ENCODE measurements around the gene EDAR. TPM values are rescaled to one million over a fixed set of nuclear protein-coding genes. Genes with fewer than 3 reads are reported as not detected.

The EDAR gene
- total and polyA plus RNA-seq, 9 of the 15 experiments (the other 6 are each of a cell fraction or from before 2014, with no cell fraction given), result 0.01 TPM; not detected in 8

- TF ChIP-seq CEBPZ (IDR thresholded peaks at IDR 0.05; ENCODE audit: borderline replicate concordance, low read depth, low read length), result no peak
These were observed 65.9 kb downstream of the EDAR start (continued) for GRCh38 chr2:108923019-108923700.

- ChIA-PET CTCF (ENCODE audit: low intra/inter-chr PET ratio) (no interaction called here), POLR2A (interaction anchor here (0.6 to 1.4 kb wide), 2 partner anchors 13 to 31 kb away, joined by 3 read pairs; no protein-coding TSS in a partner anchor)
- Histone ChIP-seq H3K9me1 (ENCODE audit: control insufficient read depth, insufficient read depth, low read length) (no peaks in the 10 kb centered on the region), H3K9ac (ENCODE audit: insufficient read depth in 1 of 2, low read depth in 2 of 2, low read length in 2 of 2) (no peak overlapping the region), H3K27me3 (ENCODE audit: control insufficient read depth in 2 of 2, insufficient read depth in 2 of 2, low read length in 2 of 2) (peaks cover 43 to 95% of the 10 kb centered on the region in 2 experiments), H2AFZ (ENCODE audit: low read depth, low read length) (no peak overlapping the region), H3K4me3 (no peak overlapping the region), H3K27ac (ENCODE audit: extremely low read depth, low read depth, low read length) (no peak overlapping the region), H4K20me1 (replicated peaks; ENCODE audit: control insufficient read depth, insufficient read depth, low read length) (0 out of 2 replicates have a peak, but pooled peaks cover 7% of the 10 kb centered on the region), H3K36me3 (ENCODE audit: control insufficient read depth, insufficient read depth, low read length) (no peaks in the 10 kb centered on the region), H3K9me3 (replicated peaks; ENCODE audit: control insufficient read depth, insufficient read depth, low read depth, low read length) (no peaks in the 10 kb centered on the region), H3K4me2 (ENCODE audit: insufficient read depth, low read length) (no peak overlapping the region), H3K79me2 (ENCODE audit: control insufficient read depth, insufficient read depth, low read length) (no peaks in the 10 kb centered on the region), H3K4me1 (replicated peaks in 1 of 2; ENCODE audit: control insufficient read depth in 2 of 2, insufficient read depth in 2 of 2, low read length in 2 of 2) (no peaks in the 10 kb centered on the region)
- FAIRE-seq (no peak), ATAC-seq (no peak), DNase-seq (ENCODE audit: extremely low read depth in 1 of 4, low spot score in 3 of 4) (no peak)
- BruUV-seq (replicated peaks), result no TSS peak
- in situ Hi-C loops (cut with MboI), result no loop called here
- intact Hi-C loops (cut with micrococcal nuclease), result no loop called here
- WGBS (ENCODE audit: insufficient coverage, low coverage, missing lambda C conversion rate), result 3% methylated on average over 8 of the region's 11 CpGs
- TF ChIP-seq ELF4 (CRISPR knock-in tag; IDR thresholded peaks at IDR 0.05) (no peak), PYGO2 (tag; IDR thresholded peaks at IDR 0.05) (no peak), PHF8 (IDR thresholded peaks at IDR 0.05; ENCODE audit: borderline replicate concordance, low read length) (no peak), ZBTB12 (CRISPR knock-in tag; IDR thresholded peaks at IDR 0.05) (no peak), TFAP4 (CRISPR knock-in tag; IDR thresholded peaks at IDR 0.05; ENCODE audit: borderline replicate concordance) (no peak), E4F1 (CRISPR knock-in tag; IDR thresholded peaks at IDR 0.05; ENCODE audit: borderline replicate concordance) (no peak)
These were observed 66.7 kb downstream of the EDAR start for GRCh38 chr2:108922141-108922915.

Measured in K562 (cell line).